Hepatocyte (in vitro differentiated cells): Measurements from ENCODE around the gene KPNA4.

Experiments used
- EZH2 ChIP-seq: fragments of 200-600 bp; sonication (generic); IDR thresholded peaks from 2 replicates; pipeline ENCODE4 v1.6.1; 2016; ENCODE audit warnings: antibody characterized with exemption, mild to moderate bottlenecking, borderline replicate concordance
- EZH2phosphoT487 ChIP-seq: fragments of 200-600 bp; sonication (generic); IDR thresholded peaks from one replicate; pipeline ENCODE4 v1.6.1; 2018; ENCODE audit warnings: antibody characterized with exemption, mild to moderate bottlenecking, low read depth, moderate library complexity; ENCODE audit not compliant: unreplicated experiment, severe bottlenecking
- TF ChIP-seq, protein P1 (sequence below): fragments of 200-600 bp; sonication (generic); IDR thresholded peaks from 2 replicates; pipeline ENCODE4 v1.5.1; 2016; ENCODE audit warnings: antibody characterized with exemption, mild to moderate bottlenecking; ENCODE audit not compliant: poor library complexity

GRCh38 chr3:160562952-160563351, 2.4 kb downstream of the KPNA4 start:
- TF ChIP-seq, protein P1, sequence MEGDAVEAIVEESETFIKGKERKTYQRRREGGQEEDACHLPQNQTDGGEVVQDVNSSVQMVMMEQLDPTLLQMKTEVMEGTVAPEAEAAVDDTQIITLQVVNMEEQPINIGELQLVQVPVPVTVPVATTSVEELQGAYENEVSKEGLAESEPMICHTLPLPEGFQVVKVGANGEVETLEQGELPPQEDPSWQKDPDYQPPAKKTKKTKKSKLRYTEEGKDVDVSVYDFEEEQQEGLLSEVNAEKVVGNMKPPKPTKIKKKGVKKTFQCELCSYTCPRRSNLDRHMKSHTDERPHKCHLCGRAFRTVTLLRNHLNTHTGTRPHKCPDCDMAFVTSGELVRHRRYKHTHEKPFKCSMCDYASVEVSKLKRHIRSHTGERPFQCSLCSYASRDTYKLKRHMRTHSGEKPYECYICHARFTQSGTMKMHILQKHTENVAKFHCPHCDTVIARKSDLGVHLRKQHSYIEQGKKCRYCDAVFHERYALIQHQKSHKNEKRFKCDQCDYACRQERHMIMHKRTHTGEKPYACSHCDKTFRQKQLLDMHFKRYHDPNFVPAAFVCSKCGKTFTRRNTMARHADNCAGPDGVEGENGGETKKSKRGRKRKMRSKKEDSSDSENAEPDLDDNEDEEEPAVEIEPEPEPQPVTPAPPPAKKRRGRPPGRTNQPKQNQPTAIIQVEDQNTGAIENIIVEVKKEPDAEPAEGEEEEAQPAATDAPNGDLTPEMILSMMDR: no peak
- TF ChIP-seq EZH2: no peak
- no peak for TF ChIP-seq EZH2phosphoT487
